SKM-1 treated with dmso at 0.1 percent for 144 hours (cell line): ENCODE data around the gene IDH1.
"Not testable (repeated sequence)": the region's sequence is repeated elsewhere in the genome, so short reads cannot be mapped to it uniquely, and the experiment has no call there.

ENCODE experiments used
- DNase-seq: peaks from one replicate; lab custom pipeline; 2025; ENCODE audit not compliant: unreplicated experiment; lab: John Stamatoyannopoulos, UW

The IDH1 gene

GRCh38 chr2:208254871-208255556 is at the start of gene IDH1:
Gene IDH1 (minus strand): TSS chr2:208255071. CDS start chr2:208251551, 3,520 bp downstream.
- peak; percentile 88 for DNase-seq

- no peak for DNase-seq
Measured at GRCh38 chr2:208304157-208304556, 49.3 kb upstream of the IDH1 start.

GRCh38 chr2:208300847-208301618 is 46.2 kb upstream of the IDH1 start:
- no peak for DNase-seq

- DNase-seq = no peak
Measured at GRCh38 chr2:208297961-208298360, 43.1 kb upstream of the IDH1 start.

GRCh38 chr2:208296610-208297009 is 41.7 kb upstream of the IDH1 start:
- DNase-seq = no peak

GRCh38 chr2:208295834-208296233 is 41.0 kb upstream of the IDH1 start:
- DNase-seq = no peak

- no peak for DNase-seq
Measured at GRCh38 chr2:208294482-208295024, 39.7 kb upstream of the IDH1 start.

GRCh38 chr2:208285853-208286252 is 31.0 kb upstream of the IDH1 start:
- DNase-seq = no peak

- DNase-seq = no peak
Measured at GRCh38 chr2:208280933-208281332, 26.1 kb upstream of the IDH1 start.

GRCh38 chr2:208280234-208280633 is 25.4 kb upstream of the IDH1 start:
- DNase-seq = no peak

GRCh38 chr2:208279236-208279635 is 24.4 kb upstream of the IDH1 start:
- no peak for DNase-seq

GRCh38 chr2:208278549-208278948 is 23.7 kb upstream of the IDH1 start:
- no peak for DNase-seq

- no peak for DNase-seq
Measured at GRCh38 chr2:208274748-208275147, 19.9 kb upstream of the IDH1 start.

GRCh38 chr2:208269091-208269490 is 14.2 kb upstream of the IDH1 start:
- no peak for DNase-seq

GRCh38 chr2:208268156-208268952 is 13.5 kb upstream of the IDH1 start:
- peak; percentile 40 for DNase-seq

- DNase-seq = not testable (repeated sequence)
Measured at GRCh38 chr2:208267526-208267925, 12.7 kb upstream of the IDH1 start.

- DNase-seq = no peak
Measured at GRCh38 chr2:208266936-208267335, 12.1 kb upstream of the IDH1 start.

- no peak for DNase-seq
Measured at GRCh38 chr2:208266553-208266893, 11.7 kb upstream of the IDH1 start.

- DNase-seq = peak; percentile 98
Measured at GRCh38 chr2:208265801-208266552, 11.1 kb upstream of the IDH1 start, which contains the start of gene PIKFYVE. Gene PIKFYVE (plus strand): TSS chr2:208266255. CDS start chr2:208271520, 5,265 bp downstream.

GRCh38 chr2:208265371-208265800 is 10.5 kb upstream of the IDH1 start:
- no peak for DNase-seq
